Right forelimb (tissue), 1 donor: ENCODE measurements around the gene TTC9.

Experiments used
- DNase-seq: peaks from one replicate; pipeline ENCODE4 v3.0.0-alpha.2; 2018

Gene TTC9

GRCh38 chr14:70646705-70647104 is 5.0 kb downstream of the TTC9 start:
- no peak for DNase-seq

GRCh38 chr14:70648346-70648745 is 6.6 kb downstream of the TTC9 start:
- DNase-seq, result no peak

- no peak for DNase-seq
Observed at GRCh38 chr14:70649803-70650202, 8.1 kb downstream of the TTC9 start.

- no peak for DNase-seq
Observed at GRCh38 chr14:70651522-70651921, 9.8 kb downstream of the TTC9 start.

GRCh38 chr14:70652871-70653270 is 11.2 kb downstream of the TTC9 start:
- DNase-seq, result no peak

- no peak for DNase-seq
Observed at GRCh38 chr14:70653662-70654061, 11.9 kb downstream of the TTC9 start.

GRCh38 chr14:70654632-70655031 is 12.9 kb downstream of the TTC9 start:
- DNase-seq, result no peak

GRCh38 chr14:70655110-70655826 is 13.6 kb downstream of the TTC9 start:
- no peak for DNase-seq

GRCh38 chr14:70658899-70659298 is 17.2 kb downstream of the TTC9 start:
- no peak for DNase-seq

- no peak for DNase-seq
Observed at GRCh38 chr14:70660967-70661893, 19.5 kb downstream of the TTC9 start.

GRCh38 chr14:70662080-70662479 is 20.4 kb downstream of the TTC9 start:
- DNase-seq, result no peak

- no peak for DNase-seq
Observed at GRCh38 chr14:70662816-70663215, 21.1 kb downstream of the TTC9 start.

- no peak for DNase-seq
Observed at GRCh38 chr14:70663707-70664179, 22.0 kb downstream of the TTC9 start.

GRCh38 chr14:70664698-70665447 is 23.2 kb downstream of the TTC9 start:
- DNase-seq, result no peak

GRCh38 chr14:70665448-70666360 is 24.0 kb downstream of the TTC9 start:
- no peak for DNase-seq

GRCh38 chr14:70666361-70666686 is 24.6 kb downstream of the TTC9 start:
- DNase-seq, result no peak

GRCh38 chr14:70670992-70671651 is 29.4 kb downstream of the TTC9 start:
- DNase-seq, result no peak

GRCh38 chr14:70671652-70672644 is 30.2 kb downstream of the TTC9 start:
- no peak for DNase-seq

GRCh38 chr14:70677341-70677740 is 35.6 kb downstream of the TTC9 start:
- no peak for DNase-seq

GRCh38 chr14:70680748-70681147 is 39.0 kb downstream of the TTC9 start:
- DNase-seq, result no peak
